ENCODE results near the gene SLC25A13.

DNA sequence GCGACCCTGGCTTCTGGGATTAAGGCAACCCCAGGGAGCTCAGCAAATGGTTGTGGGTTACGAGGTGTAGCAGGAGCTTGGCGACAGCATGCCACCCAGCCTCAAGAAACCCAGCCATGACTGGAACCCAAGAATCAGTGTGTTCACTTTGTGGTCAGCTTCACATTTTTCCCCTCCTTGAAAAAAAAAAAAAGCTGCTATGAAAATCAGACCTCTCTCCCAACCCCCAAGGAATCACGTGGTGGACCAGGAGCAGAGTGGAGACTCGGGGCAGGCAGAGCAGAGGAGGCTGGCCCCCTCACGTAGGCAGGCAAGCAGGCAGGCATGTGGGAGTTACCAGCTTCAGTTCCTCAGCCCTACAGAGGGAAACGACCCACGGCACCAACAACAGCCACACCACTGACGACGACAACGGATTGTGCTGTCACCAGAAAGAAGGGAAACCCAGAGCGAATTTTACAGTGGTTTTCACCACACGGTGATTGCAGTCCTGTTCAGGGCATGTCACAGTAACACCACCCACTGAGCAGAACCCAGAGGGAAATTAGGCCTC, 203.4 kb downstream of the SLC25A13 start:
- TF ChIP-seq ZNF124 (CRISPR knock-in tag; IDR thresholded peaks at IDR 0.05), result no peak
- TF ChIP-seq HNRNPL (IDR thresholded peaks at IDR 0.05; ENCODE audit: low read depth, low read length), result no peak
- no peak for TF ChIP-seq POLR2A (IDR thresholded peaks at IDR 0.05; ENCODE audit: insufficient read depth in 1 of 2, low read depth in 2 of 2, low read length in 2 of 2)
